WTC11 (cell line): Measurements from ENCODE around the gene PRELID1. TPM values are rescaled to one million over a fixed set of nuclear protein-coding genes. Genes with fewer than 3 reads are reported as not detected.
A peak's percentile ranks its signal among the peaks of the same experiment; 100 is the strongest.

ENCODE experiments used
- ATAC-seq: fragments of 200-7000 bp; cut with Tn5 transposase; 2 replicates; pipeline ENCODE4 v1.10.0; 2021; ENCODE audit warnings: mild to moderate bottlenecking, moderate library complexity
- CTCF ChIA-PET: fragments of 300-600 bp; sonication (Branson Sonifier 250); formaldehyde crosslinking; loops from one replicate; lab custom pipeline; 2021; ENCODE audit warnings: antibody characterized with exemption; lab: Charles Lee
- POLR2A ChIA-PET: fragments of 350-600 bp; sonication (Branson Sonifier 250); formaldehyde crosslinking; loops from one replicate; lab custom pipeline; 2021; ENCODE audit warnings: antibody characterized with exemption; lab: Charles Lee
- DNase-seq: peaks from one replicate; pipeline ENCODE4 v3.0.0; 2021; ENCODE audit warnings: low spot score
- H3K27ac Mint-ChIP-seq: 2 replicates; pipeline ENCODE4 v1.8.0; 2021; ENCODE audit warnings: mixed read lengths
- H3K27me3 Mint-ChIP-seq: 2 replicates; pipeline ENCODE4 v1.8.0; 2021; ENCODE audit warnings: low read depth, mild to moderate bottlenecking, moderate library complexity, mixed read lengths
- H3K36me3 Mint-ChIP-seq: 2 replicates; pipeline ENCODE4 v1.8.0; 2021; ENCODE audit warnings: mixed read lengths
- H3K4me1 Mint-ChIP-seq: 2 replicates; pipeline ENCODE4 v1.8.0; 2022; ENCODE audit warnings: mixed read lengths
- H3K4me3 Mint-ChIP-seq: 2 replicates; pipeline ENCODE4 v1.8.0; 2021; ENCODE audit warnings: mild to moderate bottlenecking, moderate library complexity, mixed read lengths
- H3K9me3 Mint-ChIP-seq: 2 replicates; pipeline ENCODE4 v1.8.0; 2021; ENCODE audit warnings: mixed read lengths
- ATF1 ChIP-seq: sonication (generic); formaldehyde crosslinking; IDR thresholded peaks from 2 replicates; pipeline ENCODE4 v1.8.1; 2023; ENCODE audit warnings: mild to moderate bottlenecking, moderate library complexity, missing genetic modification reagents
- FOXJ3 ChIP-seq: sonication (generic); formaldehyde crosslinking; IDR thresholded peaks from 2 replicates; pipeline ENCODE4 v1.9.0; 2021; ENCODE audit warnings: missing genetic modification reagents, mild to moderate bottlenecking, borderline replicate concordance
- FOXK1 ChIP-seq: sonication (generic); formaldehyde crosslinking; IDR thresholded peaks from 2 replicates; pipeline ENCODE4 v1.8.0; 2022; ENCODE audit warnings: mild to moderate bottlenecking, moderate library complexity, missing genetic modification reagents
- JAZF1 ChIP-seq: fragments of 250-450 bp; sonication (Bioruptor Pico); IDR thresholded peaks from 2 replicates; pipeline ENCODE4 v1.9.0; 2021; ENCODE audit warnings: moderate library complexity, mild to moderate bottlenecking, inconsistent platforms
- NFATC4 ChIP-seq: fragments of 250-450 bp; sonication (Bioruptor Pico); IDR thresholded peaks from 2 replicates; pipeline ENCODE4 v1.9.0; 2021; ENCODE audit warnings: mild to moderate bottlenecking
- ZNF263 ChIP-seq: sonication (generic); formaldehyde crosslinking; IDR thresholded peaks from 2 replicates; pipeline ENCODE4 v1.8.1; 2022; ENCODE audit warnings: low read depth, mild to moderate bottlenecking, moderate library complexity, missing genetic modification reagents
- ZNF317 ChIP-seq: sonication (generic); formaldehyde crosslinking; IDR thresholded peaks from 2 replicates; pipeline ENCODE4 v1.8.1; 2023; ENCODE audit warnings: low read depth, mild to moderate bottlenecking, moderate library complexity, missing genetic modification reagents, borderline replicate concordance
- total RNA-seq: library from RNA; stranded (reverse); gene quantifications from 3 replicates; pipeline ENCODE4 v1.2.3, GENCODE V29; 2021
- TF ChIP-seq, protein P1 (sequence below): sonication (generic); formaldehyde crosslinking; IDR thresholded peaks from 2 replicates; pipeline ENCODE4 v1.8.0; 2022; ENCODE audit warnings: mild to moderate bottlenecking, missing genetic modification reagents
- TF ChIP-seq, protein P2 (sequence below): sonication (generic); formaldehyde crosslinking; IDR thresholded peaks from 2 replicates; pipeline ENCODE4 v1.8.0; 2023; ENCODE audit warnings: missing genetic modification reagents, mild to moderate bottlenecking, borderline replicate concordance
- TF ChIP-seq, protein P3 (sequence below): sonication (generic); formaldehyde crosslinking; IDR thresholded peaks from 2 replicates; pipeline ENCODE4 v1.8.1; 2023; ENCODE audit warnings: mild to moderate bottlenecking, missing genetic modification reagents, moderate library complexity
- TF ChIP-seq, protein P4 (sequence below): sonication (generic); formaldehyde crosslinking; IDR thresholded peaks from 2 replicates; pipeline ENCODE4 v1.8.1; 2023; ENCODE audit warnings: mild to moderate bottlenecking, missing genetic modification reagents
- TF ChIP-seq, protein P5 (sequence below): sonication (generic); formaldehyde crosslinking; IDR thresholded peaks from 2 replicates; pipeline ENCODE4 v1.8.0; 2022; ENCODE audit warnings: missing genetic modification reagents
- TF ChIP-seq, protein P6 (sequence below): sonication (generic); formaldehyde crosslinking; IDR thresholded peaks from 2 replicates; pipeline ENCODE4 v1.8.0; 2022; ENCODE audit warnings: mild to moderate bottlenecking, missing genetic modification reagents

PRELID1 gene
- total RNA-seq, 1 experiment from 2014 or later = 273 TPM

DNA sequence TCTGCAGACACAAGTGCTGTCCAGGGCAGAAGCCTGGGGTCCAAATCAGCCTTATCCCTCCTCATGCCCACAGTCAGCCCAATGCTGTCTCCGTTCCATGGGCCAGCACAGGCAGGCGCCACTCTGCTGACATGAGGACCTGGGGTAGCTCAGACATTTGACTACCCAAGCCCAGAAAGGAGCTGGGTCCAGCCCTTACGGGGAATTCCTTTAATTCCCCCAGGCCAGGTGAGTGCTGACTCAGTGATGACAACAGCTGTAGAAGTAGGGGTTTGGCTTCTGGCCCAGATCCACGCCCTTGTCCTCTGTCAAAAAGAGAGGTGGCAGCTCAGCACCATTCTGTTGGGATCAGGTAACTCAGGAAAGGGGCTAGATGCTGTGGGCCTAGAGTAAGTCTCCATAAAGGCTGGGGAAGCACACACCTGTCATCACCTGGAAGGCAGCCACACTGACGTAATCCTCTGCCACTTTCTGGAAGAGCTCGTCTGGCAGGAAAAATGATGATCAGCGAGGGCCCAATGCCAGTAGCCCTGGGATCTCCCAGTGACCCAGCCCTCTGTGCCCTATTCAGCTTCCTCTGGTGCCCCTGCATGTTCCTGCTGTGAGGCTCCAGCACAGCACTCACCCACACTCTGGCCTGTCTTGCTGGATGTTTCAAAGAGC, 2.0 kb upstream of the PRELID1 start:
- ChIA-PET POLR2A (interaction anchor here (0.6 to 1.7 kb wide), 3 partner anchors 169 to 354 kb away, joined by 4 to 7 read pairs (median 5); partner anchors contain the start of gene PDLIM7), CTCF (interaction anchor here (1.1 to 2.2 kb wide), 8 partner anchors 9 to 192 kb away, joined by 3 to 16 read pairs (median 6); no protein-coding TSS in a partner anchor)
- TF ChIP-seq, protein P1, sequence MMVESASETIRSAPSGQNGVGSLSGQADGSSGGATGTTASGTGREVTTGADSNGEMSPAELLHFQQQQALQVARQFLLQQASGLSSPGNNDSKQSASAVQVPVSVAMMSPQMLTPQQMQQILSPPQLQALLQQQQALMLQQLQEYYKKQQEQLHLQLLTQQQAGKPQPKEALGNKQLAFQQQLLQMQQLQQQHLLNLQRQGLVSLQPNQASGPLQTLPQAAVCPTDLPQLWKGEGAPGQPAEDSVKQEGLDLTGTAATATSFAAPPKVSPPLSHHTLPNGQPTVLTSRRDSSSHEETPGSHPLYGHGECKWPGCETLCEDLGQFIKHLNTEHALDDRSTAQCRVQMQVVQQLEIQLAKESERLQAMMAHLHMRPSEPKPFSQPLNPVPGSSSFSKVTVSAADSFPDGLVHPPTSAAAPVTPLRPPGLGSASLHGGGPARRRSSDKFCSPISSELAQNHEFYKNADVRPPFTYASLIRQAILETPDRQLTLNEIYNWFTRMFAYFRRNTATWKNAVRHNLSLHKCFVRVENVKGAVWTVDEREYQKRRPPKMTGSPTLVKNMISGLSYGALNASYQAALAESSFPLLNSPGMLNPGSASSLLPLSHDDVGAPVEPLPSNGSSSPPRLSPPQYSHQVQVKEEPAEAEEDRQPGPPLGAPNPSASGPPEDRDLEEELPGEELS (CRISPR knock-in tag) = no peak
- TF ChIP-seq, protein P2, sequence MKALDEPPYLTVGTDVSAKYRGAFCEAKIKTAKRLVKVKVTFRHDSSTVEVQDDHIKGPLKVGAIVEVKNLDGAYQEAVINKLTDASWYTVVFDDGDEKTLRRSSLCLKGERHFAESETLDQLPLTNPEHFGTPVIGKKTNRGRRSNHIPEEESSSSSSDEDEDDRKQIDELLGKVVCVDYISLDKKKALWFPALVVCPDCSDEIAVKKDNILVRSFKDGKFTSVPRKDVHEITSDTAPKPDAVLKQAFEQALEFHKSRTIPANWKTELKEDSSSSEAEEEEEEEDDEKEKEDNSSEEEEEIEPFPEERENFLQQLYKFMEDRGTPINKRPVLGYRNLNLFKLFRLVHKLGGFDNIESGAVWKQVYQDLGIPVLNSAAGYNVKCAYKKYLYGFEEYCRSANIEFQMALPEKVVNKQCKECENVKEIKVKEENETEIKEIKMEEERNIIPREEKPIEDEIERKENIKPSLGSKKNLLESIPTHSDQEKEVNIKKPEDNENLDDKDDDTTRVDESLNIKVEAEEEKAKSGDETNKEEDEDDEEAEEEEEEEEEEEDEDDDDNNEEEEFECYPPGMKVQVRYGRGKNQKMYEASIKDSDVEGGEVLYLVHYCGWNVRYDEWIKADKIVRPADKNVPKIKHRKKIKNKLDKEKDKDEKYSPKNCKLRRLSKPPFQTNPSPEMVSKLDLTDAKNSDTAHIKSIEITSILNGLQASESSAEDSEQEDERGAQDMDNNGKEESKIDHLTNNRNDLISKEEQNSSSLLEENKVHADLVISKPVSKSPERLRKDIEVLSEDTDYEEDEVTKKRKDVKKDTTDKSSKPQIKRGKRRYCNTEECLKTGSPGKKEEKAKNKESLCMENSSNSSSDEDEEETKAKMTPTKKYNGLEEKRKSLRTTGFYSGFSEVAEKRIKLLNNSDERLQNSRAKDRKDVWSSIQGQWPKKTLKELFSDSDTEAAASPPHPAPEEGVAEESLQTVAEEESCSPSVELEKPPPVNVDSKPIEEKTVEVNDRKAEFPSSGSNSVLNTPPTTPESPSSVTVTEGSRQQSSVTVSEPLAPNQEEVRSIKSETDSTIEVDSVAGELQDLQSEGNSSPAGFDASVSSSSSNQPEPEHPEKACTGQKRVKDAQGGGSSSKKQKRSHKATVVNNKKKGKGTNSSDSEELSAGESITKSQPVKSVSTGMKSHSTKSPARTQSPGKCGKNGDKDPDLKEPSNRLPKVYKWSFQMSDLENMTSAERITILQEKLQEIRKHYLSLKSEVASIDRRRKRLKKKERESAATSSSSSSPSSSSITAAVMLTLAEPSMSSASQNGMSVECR (CRISPR knock-in tag) = no peak
- TF ChIP-seq, protein P3, sequence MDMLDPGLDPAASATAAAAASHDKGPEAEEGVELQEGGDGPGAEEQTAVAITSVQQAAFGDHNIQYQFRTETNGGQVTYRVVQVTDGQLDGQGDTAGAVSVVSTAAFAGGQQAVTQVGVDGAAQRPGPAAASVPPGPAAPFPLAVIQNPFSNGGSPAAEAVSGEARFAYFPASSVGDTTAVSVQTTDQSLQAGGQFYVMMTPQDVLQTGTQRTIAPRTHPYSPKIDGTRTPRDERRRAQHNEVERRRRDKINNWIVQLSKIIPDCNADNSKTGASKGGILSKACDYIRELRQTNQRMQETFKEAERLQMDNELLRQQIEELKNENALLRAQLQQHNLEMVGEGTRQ (CRISPR knock-in tag) = no peak
- TF ChIP-seq, protein P4, sequence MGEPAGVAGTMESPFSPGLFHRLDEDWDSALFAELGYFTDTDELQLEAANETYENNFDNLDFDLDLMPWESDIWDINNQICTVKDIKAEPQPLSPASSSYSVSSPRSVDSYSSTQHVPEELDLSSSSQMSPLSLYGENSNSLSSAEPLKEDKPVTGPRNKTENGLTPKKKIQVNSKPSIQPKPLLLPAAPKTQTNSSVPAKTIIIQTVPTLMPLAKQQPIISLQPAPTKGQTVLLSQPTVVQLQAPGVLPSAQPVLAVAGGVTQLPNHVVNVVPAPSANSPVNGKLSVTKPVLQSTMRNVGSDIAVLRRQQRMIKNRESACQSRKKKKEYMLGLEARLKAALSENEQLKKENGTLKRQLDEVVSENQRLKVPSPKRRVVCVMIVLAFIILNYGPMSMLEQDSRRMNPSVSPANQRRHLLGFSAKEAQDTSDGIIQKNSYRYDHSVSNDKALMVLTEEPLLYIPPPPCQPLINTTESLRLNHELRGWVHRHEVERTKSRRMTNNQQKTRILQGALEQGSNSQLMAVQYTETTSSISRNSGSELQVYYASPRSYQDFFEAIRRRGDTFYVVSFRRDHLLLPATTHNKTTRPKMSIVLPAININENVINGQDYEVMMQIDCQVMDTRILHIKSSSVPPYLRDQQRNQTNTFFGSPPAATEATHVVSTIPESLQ (CRISPR knock-in tag) = no peak
- TF ChIP-seq, protein P5, sequence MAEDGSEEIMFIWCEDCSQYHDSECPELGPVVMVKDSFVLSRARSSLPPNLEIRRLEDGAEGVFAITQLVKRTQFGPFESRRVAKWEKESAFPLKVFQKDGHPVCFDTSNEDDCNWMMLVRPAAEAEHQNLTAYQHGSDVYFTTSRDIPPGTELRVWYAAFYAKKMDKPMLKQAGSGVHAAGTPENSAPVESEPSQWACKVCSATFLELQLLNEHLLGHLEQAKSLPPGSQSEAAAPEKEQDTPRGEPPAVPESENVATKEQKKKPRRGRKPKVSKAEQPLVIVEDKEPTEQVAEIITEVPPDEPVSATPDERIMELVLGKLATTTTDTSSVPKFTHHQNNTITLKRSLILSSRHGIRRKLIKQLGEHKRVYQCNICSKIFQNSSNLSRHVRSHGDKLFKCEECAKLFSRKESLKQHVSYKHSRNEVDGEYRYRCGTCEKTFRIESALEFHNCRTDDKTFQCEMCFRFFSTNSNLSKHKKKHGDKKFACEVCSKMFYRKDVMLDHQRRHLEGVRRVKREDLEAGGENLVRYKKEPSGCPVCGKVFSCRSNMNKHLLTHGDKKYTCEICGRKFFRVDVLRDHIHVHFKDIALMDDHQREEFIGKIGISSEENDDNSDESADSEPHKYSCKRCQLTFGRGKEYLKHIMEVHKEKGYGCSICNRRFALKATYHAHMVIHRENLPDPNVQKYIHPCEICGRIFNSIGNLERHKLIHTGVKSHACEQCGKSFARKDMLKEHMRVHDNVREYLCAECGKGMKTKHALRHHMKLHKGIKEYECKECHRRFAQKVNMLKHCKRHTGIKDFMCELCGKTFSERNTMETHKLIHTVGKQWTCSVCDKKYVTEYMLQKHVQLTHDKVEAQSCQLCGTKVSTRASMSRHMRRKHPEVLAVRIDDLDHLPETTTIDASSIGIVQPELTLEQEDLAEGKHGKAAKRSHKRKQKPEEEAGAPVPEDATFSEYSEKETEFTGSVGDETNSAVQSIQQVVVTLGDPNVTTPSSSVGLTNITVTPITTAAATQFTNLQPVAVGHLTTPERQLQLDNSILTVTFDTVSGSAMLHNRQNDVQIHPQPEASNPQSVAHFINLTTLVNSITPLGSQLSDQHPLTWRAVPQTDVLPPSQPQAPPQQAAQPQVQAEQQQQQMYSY = no peak
- no peak for TF ChIP-seq ZNF317 (CRISPR knock-in tag)
- no peak for TF ChIP-seq FOXK1
- TF ChIP-seq ATF1 (CRISPR knock-in tag) = no peak
- no peak for TF ChIP-seq ZNF263
- TF ChIP-seq, protein P6, sequence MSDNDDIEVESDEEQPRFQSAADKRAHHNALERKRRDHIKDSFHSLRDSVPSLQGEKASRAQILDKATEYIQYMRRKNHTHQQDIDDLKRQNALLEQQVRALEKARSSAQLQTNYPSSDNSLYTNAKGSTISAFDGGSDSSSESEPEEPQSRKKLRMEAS (CRISPR knock-in tag) = no peak
- TF ChIP-seq FOXJ3 (CRISPR knock-in tag) = no peak
- no peak for TF ChIP-seq NFATC4 (CRISPR knock-in tag)
- no peak for TF ChIP-seq JAZF1 (CRISPR knock-in tag)
- H3K9me3 Mint-ChIP-seq = no peaks in the 10 kb centered on the region
- no peak for DNase-seq
- H3K36me3 Mint-ChIP-seq = peaks cover 24% of the 10 kb centered on the region
- peak overlapping the region; percentile 27; the same call in 1 of the 2 replicates for H3K27ac Mint-ChIP-seq
- ATAC-seq = no peak
- H3K4me1 Mint-ChIP-seq = peaks cover 49% of the 10 kb centered on the region
- H3K27me3 Mint-ChIP-seq = no peaks in the 10 kb centered on the region
- H3K4me3 Mint-ChIP-seq = peak overlapping the region; percentile 93; the same call in 1 of the 2 replicates
